Jurkat, Clone E6-1 (cell line): ENCODE data around the gene ACBD7.

Experiments used
- DNase-seq: peaks from one replicate; pipeline ENCODE4 v3.0.0-alpha.2; 2011; ENCODE audit warnings: low read depth, low spot score
- H3K4me3 ChIP-seq: 2 replicates; pipeline ENCODE4 v1.5.1; 2011; ENCODE audit warnings: mild to moderate bottlenecking, low read length, control low read depth, moderate library complexity

The ACBD7 gene

DNA sequence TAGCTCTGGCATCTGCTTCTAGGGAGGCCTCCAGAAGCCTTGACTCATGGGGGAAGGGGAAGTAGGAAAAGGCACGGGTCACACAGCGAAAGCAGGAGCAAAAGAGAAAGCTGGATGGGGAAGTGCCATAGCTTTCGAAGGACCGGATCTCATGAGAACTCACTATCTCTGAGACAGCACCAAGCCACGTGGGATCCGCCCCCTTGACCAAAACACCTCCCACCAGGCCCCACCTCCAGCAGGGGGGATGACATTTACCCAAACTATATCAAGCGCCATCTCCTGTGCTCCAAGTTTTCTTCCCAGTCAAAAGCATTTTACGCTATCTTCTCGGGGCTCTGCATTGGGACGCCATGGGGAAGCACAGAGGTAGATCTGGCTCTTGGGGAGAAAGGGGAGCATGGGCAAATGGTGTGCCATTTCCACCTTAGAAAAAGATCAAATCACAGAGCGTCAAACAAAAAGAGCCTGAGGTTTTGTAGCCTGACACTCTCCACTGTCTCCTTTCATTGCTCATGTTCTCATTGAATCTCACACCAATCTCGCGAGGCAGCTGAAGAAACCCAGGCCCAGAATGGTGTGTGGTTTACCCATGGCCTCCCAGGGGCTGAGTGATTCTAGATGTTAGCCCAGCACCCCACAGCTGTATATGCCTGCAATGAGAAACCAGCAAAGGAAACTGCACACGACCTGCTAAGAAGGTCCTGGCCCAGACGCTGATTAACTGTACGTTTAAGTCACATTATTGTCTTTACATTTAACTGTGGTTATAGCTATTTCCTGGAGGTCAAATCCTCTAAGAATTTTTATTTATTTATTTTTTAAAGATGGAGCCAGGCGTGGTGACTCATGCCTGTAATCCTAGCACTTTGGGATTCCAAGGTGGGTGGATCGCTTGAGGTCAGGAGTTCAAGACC, 52.9 kb downstream of the ACBD7 start:
- no peak overlapping the region for H3K4me3 ChIP-seq
- peak; percentile 12 for DNase-seq

- no peak overlapping the region for H3K4me3 ChIP-seq
- DNase-seq, result no peak
These were observed 60.8 kb downstream of the ACBD7 start for GRCh38 chr10:15027741-15028140.
